AG10803 (cell line): ENCODE results near the gene KHDC1.
"Not testable (repeated sequence)": the region's sequence is repeated elsewhere in the genome, so short reads cannot be mapped to it uniquely, and the experiment has no call there.

ENCODE experiments used
- DNase-seq: peaks from one replicate; pipeline ENCODE4 v3.0.0; 2010; ENCODE audit warnings: low read depth
- H3K4me3 ChIP-seq: 2 replicates; pipeline ENCODE4 v1.5.1; 2011; ENCODE audit warnings: mild to moderate bottlenecking, low read length, control low read depth
- CTCF ChIP-seq: conservative IDR thresholded peaks from 2 replicates; pipeline ENCODE4 v1.5.1; 2011; ENCODE audit warnings: mild to moderate bottlenecking, low read length, control low read depth, inconsistent platforms

Gene KHDC1

GRCh38 chr6:73200247-73200646, 62.7 kb downstream of the KHDC1 start:
- TF ChIP-seq CTCF: no peak
- DNase-seq: no peak
- H3K4me3 ChIP-seq: no peak overlapping the region

GRCh38 chr6:73194744-73195143, 68.3 kb downstream of the KHDC1 start:
- TF ChIP-seq CTCF: no peak
- no peak for DNase-seq
- H3K4me3 ChIP-seq: no peak overlapping the region

DNA sequence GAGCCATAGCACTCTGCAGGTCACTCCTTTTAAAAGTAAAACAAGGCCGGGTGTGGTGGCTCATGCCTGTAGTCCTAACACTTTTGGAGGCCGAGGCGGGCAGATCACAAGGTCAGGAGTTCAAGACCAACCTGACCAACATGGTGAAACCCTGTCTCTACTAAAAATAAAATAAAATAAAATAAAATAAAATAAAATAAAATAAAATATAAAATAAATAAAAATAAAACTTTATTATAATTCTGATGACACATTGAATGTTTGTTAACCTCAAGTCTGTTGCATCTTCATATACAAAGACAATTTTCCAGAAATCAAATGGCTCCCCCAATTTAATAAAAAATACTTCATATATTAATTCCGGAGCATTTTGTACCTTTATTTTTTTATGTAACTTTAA, 69.7 kb downstream of the KHDC1 start:
- not testable (repeated sequence) for DNase-seq, H3K4me3 ChIP-seq
